Measurements from ENCODE around the gene PCSK5. TPM values are rescaled to one million over a fixed set of nuclear protein-coding genes. Genes with fewer than 3 reads are reported as not detected.
A peak's percentile ranks its signal among the peaks of the same experiment; 100 is the strongest.
"Not testable (repeated sequence)": the region's sequence is repeated elsewhere in the genome, so short reads cannot be mapped to it uniquely, and the experiment has no call there.

PCSK5 gene
- 33.7 and 33.8 TPM in 2 replicates for total RNA-seq (2014; rRNA removed; shearing (Covaris generic))

DNA sequence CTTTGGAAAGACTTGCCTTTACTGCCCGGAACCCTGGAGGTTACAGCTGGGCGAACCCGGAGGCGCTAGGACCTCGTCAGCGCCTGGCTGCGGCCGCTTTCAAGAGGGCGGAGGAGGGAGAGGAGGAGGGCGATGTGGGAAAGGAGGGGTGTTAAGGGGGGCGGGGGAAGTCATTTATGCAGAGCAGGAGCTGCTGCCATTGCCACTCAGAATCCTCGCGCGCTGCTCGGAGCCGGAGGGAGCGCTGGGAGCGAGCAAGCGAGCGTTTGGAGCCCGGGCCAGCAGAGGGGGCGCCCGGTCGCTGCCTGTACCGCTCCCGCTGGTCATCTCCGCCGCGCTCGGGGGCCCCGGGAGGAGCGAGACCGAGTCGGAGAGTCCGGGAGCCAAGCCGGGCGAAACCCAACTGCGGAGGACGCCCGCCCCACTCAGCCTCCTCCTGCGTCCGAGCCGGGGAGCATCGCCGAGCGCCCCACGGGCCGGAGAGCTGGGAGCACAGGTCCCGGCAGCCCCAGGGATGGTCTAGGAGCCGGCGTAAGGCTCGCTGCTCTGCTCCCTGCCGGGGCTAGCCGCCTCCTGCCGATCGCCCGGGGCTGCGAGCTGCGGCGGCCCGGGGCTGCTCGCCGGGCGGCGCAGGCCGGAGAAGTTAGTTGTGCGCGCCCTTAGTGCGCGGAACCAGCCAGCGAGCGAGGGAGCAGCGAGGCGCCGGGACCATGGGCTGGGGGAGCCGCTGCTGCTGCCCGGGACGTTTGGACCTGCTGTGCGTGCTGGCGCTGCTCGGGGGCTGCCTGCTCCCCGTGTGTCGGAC, at the start of gene PCSK5:
Gene PCSK5 (plus strand): TSS at position 202 of the 805 bp plus-strand sequence. CDS start 509 bp downstream, at position 711.
- DNase-seq (ENCODE audit: low spot score): peak; percentile 93

DNA sequence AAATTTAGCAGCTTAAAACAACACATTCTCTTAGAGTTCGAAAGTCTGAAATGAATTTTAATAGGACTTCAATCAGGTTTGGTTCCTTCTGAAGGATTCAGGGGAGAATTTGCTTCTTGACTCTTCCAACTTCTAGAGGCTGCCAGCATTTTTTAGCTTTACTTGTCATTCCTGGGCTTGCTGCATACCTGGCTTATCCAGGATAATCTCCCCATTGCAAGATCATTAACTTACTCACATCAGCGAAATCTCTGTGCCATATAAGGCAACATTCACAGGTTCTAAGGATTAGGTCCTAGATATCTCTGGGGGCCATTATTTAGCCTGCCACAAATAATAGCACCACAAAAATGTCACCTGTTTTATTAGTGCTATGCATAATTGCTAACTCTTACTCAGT, 46.2 kb upstream of the PCSK5 start:
- no peak for DNase-seq (ENCODE audit: low spot score)

DNA sequence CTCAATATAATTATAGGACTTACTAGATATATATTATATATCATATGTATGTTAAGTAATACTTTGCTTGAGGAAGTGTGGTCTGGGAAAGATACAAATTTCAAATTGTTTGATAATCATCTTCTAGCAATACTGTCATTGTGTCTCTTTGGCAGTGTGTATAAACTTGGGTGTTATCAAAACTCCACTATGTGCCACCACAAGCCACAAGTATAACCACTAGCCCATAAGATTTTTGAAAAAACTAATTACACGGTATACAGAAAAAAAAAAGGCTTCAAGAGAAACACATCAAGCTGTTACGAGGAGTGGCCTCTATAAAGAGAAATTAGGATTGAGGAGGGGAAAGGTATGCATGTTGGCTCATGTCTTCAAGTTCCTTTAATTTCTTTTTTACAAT, 44.7 kb upstream of the PCSK5 start:
- DNase-seq (ENCODE audit: low spot score): no peak

DNA sequence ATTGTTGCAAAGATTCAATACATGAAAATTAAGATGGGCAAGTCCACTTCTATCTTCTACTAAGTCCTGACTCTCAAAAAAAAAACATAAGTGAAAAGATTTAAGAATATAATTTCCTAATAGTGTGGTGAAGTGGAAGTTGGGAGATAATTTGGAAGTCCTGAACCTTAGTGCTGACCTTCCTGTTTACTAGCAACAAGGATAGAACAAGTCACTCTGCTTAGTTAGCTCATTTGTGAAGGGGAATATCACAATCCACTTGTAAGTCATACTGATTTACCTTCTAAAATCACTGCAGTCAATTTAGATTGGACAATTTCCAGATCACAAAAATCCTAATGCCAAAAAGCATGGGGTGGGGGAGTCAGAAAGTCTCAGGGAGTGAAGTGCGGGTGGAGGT, 43.4 kb upstream of the PCSK5 start:
- no peak for DNase-seq (ENCODE audit: low spot score)

DNA sequence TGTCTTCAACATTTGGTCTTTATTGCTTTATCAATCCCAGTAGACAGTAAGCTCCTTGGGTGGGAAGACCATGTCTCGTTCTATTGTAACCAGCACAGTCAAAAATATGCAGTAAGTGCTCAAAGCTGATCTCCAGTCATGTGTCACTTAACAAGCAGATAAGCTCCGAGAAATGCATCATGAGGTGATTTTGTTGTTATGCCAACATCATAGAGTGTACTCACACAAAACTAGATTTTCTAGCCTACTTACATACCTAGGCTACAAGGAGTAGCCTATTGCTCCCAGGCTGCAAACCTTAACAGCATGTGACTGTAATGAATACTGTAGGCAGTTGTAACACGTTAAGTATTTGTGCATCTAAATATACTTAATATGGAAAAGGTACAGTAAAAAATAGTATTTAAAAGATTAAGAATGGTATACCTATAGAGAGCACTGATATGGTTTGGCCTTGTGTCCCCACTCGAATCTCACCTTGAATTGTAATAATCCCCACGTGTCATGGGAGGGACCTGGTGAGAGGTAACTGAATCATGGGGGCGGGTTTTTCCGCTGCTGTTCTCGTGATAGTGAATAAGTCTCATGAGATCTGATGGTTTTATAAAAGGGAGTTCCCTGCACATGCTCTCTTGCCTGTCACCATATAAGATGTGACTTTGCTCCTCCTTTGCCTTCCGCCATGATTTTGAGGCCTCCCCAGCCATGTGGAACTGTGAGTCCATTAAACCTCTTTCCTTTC, 39.8 kb upstream of the PCSK5 start:
- DNase-seq (ENCODE audit: low spot score): no peak

DNA sequence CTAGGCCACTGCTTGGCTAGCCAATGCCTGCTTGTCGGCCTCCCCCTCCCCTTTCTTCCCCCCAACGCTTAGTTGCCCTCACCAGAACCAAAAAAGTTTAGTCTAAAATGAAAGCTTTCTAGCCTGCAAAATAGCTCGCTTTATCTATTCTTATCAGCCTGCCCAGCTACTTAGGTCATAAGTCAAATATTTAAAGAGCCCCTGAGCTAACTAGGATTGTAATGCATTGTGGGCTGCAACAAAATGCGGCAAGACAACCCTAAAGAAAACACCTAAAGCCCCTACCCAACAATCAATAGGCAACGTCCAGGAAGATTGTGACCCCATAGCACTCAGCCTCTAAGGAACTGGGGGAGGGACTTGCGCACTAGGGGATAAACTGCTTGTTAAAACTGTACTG, 38.6 kb upstream of the PCSK5 start:
- no peak for DNase-seq (ENCODE audit: low spot score)

DNA sequence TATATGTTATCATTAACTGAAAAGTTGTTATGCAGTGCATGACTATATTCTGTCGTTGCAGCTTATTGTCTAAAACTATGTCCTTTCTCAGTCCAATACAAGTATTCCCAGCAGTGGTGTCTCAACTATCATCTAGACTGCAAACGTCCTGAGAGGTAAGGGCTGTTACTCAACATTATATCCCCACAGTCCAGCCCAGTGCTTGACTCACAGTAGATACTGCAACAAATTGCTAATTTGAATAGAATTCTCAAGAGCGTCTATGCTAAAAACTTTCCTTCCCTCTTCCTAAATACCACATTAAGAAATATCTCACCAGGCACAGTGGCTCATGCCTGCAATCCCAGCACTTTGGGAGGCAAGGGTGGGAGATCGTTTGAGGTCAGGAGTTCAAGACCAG, 37.7 kb upstream of the PCSK5 start:
- no peak for DNase-seq (ENCODE audit: low spot score)

DNA sequence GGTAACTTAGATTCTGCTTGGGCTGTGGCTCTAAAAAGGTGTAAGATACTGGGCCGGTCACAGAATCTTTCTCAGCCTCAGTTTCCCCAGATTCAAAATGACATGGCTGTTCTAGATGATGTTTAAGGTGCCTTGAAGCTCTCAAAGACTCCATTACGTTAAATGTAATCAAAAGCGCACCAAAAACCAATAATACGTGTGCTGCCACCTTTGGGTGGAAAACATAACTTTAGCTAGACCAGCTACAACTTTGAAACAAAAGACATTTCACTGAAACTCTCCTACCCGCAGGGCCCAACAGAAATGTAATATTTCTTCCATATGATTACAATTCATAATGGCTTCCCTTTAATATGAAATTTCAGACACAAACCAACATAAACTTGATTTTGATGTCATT, 35.0 kb upstream of the PCSK5 start:
- peak; percentile 55 for DNase-seq (ENCODE audit: low spot score)

DNA sequence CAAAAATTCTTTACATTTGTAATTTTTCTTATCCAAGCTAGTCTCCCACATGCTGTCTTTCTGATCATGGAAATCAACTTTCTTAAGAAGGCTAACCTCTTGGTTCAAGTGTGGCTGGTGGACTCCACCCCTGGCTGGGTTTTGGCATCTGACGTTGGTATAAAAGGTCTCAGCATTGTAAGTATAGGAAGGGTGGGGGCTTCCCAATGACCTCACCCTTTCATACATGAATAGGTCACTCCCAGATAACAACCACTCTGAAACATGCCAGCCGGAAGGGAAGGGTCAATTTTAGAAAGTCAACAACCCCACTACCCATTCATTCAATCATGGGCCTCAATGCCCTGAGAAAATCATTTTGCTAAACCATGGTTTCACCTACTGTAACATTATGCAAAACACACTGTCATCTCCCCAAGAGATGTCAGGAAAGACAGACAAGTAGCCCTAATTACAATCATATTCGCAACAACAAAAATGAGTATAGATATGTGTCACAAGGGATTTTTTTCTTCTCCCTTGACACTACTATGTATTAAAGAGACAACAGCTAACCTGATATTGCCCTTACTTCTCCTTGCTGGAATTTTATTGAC, 31.9 kb upstream of the PCSK5 start:
- DNase-seq (ENCODE audit: low spot score): no peak

DNA sequence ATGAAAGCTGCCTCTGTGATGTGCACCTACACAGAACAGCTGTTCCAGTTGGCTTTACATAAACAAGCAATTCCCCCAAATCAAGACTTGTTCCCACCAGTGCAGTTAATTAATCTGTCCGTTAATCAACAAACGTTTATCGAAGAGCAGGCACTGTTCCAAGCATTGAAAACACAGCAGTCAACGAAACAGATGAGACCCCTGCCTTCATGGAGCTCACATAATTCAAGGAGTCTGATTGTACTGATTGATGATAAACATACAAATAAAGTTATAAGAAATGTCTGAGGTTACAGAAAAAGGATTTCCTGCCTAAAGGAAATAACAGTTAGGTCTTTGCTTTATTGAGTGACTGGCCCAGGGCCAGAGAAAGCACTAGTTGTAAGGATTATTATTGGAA, 26.2 kb upstream of the PCSK5 start:
- no peak for DNase-seq (ENCODE audit: low spot score)

DNA sequence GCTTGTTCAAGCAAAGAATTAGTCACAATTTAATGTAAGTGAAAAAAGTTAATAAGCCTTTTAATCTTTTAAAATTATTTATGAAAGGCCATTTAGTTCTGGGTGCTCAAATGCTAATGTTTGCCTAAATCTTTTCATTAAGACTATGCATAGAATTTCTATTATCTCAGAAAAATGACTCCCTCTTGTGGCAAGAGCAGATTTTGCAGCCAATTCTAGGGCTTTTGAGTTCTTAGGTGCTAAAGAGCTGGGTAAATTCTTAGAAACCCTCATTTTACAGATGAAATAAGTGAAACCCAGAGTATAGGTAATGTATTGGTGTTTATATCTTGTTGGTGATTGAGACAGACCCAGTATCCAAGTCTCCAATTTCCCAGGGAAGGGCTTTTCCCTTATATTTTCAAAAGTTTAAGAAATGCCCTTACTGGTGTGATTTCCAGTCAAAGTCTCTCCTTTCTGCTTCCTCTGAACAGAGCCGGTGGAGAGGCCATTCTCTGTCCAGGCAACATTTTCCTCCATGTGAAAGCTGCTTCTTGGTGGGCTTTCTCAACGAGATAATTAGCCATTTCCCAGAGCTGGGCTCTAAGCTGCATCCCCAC, 24.1 kb upstream of the PCSK5 start:
- peak; percentile 86 for DNase-seq (ENCODE audit: low spot score)

DNA sequence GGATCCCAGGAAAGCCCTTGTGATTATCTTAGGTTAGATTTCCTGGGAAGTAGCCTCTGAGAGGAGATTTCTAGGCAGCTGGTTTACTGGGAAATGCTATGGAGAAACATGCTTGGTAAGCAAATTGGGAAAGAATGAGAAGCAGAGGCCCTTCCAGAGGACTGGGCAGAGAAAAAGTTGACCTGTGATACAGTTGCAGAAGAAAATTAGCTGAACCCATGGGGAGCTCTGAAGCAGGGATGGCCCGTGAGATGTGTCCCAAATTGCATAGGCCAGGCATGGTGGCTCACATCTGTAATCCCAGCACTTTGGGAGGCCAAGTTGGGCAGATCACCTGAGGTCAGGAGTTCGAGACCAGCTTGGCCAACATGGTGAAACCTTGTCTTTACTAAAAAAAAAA, 21.9 kb upstream of the PCSK5 start:
- DNase-seq (ENCODE audit: low spot score): not testable (repeated sequence)

DNA sequence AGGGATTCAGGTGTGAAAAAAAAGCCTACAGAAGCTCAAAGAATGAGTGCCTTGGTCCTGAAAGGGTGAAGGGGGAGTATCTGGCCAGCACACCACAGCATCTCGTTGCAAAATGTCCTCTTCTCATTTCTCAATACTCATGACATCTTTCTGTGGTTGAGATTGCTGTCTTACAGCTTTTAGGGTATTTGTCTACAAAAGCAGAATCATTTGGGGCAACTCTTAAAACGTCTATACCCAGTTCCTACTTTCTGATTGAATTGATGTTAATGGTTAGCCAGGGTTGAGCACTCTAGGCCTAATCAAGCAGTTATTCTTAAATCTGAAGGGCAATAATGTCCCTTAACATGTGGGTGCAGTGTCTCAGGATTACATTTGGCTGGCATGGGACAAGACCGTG, 21.2 kb upstream of the PCSK5 start:
- no peak for DNase-seq (ENCODE audit: low spot score)

DNA sequence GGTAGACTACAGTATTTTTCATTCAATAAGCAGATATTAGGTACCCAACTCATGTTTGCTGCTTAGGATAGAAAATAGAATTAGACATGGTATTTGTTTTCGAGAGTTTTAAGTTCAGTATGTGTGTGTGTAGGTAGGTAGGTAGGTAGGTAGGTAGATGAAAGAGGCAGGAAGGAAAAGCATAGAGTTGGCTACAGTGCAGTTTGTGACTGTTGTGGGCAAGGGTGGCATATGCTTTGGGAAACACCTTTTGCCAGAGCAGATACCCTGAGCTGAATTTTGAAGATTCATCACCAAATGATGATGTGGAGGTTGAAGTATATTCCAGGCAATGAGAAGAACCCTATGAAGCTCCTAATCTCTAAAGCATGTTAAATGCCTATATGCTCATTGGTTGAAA, 20.0 kb upstream of the PCSK5 start:
- DNase-seq (ENCODE audit: low spot score): no peak

DNA sequence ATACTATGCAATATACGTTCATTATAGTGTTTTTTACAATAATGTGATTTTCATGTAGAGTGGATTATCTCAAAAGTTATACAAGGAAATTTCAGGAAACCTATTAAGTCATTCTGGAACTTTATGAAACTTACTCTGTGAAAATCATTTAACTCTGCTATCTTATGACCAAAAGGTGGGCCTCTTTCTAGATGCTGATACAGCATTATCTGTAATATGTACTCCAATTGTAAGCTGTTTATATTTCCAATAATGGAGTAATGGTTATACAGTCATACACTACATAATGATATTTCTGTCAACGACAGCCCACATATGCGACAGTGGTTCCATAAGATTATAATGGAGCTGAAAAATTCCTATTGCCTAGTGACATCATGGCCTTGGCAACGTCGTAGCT, 18.8 kb upstream of the PCSK5 start:
- DNase-seq (ENCODE audit: low spot score): no peak

DNA sequence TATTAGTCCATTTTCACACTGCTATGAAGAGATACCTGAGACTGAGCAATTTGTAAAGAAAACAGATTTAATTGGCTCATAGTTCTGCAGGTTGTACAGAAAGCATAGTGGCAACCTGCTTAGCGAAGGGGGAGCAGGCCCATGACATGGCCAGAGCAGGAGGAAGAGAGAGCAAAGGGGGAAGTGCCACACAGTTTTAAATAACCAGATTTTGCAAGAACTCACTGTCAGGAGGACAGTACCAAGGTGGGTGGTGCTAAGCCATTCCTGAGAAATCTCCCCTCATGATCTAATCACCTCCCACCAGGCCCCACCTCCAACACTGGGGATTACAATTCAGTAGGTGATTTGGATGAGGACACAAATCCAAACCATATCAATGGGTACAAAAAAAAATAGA, 16.8 kb upstream of the PCSK5 start:
- no peak for DNase-seq (ENCODE audit: low spot score)

DNA sequence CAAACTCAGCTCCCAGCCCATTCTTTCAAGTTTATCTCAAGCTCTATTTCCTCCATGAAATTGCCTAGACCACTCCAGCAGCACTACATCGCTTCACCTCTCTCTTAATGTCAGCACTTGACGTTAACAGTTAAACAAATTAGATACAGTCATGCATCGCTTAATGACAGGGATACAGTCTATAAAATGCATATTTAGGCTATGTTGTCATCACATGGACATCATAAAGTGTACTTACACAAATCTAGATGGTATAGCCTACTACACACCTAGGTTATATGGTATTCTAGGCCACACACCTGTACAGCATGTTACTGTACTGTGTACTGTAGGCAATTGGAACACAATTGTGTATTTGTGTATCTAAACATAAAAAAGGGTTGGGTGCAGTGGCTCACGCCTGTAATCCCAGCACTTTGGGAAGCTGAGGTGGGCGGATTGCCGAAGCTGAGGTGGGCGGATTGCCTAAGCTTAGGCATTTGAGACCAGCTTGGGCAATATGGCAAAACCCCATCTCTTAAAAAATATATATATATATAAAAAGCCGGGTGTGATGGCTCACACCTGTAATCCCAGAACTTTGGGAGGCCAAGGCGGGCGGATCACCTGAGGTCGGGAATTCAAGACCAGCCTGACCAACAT, 13.4 kb upstream of the PCSK5 start:
- no peak for DNase-seq (ENCODE audit: low spot score)

DNA sequence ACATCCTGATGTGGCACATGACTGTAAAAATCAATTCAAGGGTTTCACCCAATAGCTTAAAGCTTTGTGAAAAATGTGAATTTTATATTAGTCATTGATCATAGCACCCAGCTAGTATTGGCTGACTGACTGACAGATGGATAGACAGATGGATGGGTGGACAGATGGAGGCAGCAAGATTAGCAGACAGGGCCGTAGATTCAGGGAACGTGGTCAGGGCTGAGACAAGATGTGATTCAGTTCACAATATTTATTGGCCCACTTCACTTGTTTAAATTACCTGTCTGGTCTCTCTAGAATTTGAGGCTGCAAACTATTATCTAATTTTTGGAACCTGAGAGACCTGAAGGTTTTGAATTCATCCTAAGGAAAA, 12.0 kb upstream of the PCSK5 start:
- DNase-seq (ENCODE audit: low spot score): no peak

DNA sequence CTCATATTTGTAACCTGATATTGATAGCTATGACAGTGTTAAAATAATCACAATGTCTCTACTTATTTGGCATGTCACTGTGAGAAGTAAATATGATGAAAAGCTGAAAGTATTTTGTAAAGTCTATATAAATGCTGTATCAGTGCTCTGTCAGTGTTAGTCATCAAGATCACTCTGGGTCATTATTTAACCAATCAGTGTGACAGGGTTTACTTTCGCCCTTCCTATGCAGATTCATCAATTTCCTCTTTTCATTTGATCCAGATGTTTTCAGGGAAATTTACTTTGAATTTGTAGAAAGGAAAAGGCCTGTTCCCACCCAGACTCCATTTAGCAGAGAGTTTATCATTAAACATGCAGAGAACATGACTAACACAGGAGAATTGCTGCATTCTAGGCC, 9.9 kb upstream of the PCSK5 start:
- DNase-seq (ENCODE audit: low spot score): no peak

DNA sequence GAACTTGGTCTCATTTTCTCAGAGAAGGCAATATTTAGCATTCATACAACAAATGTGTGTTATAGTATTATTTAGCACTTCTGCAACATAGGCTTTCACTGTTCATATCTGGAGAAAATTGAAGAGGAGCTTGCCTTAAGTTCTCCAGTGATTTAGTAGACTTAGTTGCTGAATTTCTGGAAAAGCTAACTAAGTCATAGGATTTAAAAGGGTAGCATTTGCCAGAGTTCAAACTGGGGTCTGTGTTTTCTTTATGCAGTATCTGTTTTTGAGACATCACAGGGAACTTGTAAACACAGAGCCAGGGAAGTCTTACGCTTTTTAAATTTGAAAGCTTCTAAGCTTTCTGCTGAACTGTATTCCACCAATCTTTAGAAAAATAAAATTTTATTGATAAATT, 8.7 kb upstream of the PCSK5 start:
- no peak for DNase-seq (ENCODE audit: low spot score)

DNA sequence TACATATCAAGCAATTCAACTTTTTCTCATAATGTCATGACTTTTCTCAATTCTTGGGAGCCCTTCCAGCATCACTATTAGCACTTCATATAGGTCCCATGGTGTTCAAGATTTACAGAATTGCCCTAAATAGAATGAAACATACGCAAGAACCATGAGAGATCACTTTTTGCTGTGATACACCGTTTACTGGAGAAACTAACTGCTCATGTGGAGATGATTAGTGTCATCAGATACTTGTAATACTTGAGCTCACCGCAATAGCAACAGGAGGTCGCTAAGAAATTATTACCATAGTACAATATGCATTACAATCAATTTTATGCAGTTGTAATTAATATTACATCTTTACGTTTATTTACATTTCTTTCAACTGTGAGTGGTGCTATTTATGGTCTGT, 4.8 kb upstream of the PCSK5 start:
- DNase-seq (ENCODE audit: low spot score): no peak

DNA sequence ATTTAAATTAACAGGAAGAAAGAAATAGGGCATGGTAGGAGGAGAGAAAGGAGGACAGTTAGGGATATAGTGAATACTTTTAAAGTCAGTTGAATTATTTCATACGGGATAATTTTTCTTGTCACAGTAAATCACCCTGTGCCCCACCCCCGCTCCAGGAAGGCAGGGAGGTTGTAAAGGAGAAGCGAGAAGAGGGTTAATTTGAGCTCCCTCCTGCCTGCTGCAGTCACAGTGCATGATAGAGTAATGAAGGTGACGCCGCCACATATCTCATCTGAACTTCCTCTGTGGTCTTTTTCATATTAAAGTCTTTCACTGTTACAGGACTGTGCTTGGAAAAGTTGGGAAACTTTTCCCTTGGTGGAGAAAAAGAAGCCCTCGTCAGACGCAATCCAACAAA, 896 bp upstream of the PCSK5 start:
- no peak for DNase-seq (ENCODE audit: low spot score)
